AML-193 (cell line): ENCODE results near the gene KCNJ12.
"Not testable (repeated sequence)": the region's sequence is repeated elsewhere in the genome, so short reads cannot be mapped to it uniquely, and the experiment has no call there.

Experiments used
- DNase-seq, 2 experiments: peaks; one replicate each; lab custom pipeline; 2025; lab: John Stamatoyannopoulos, UW

Gene KCNJ12

DNA sequence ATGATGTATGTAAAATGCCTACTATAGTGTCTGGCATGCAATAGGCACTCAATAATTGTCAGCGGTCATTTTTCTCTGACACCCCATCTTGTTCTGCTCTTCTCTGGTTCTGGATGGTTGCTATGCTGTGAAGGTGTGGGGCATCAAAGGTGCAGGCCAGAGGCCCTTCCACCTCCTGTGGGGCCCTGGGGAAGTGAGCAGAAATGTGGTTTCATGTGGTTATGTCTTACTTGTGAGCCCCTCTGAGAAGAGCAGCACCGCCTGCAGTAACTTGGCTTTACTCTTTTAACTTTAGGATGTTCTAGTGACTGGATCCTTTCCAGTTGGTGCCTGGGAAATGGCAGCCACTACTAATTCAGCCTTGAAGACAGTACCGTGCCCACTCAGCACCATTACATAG is 32.1 kb downstream of the KCNJ12 start:
- not testable (repeated sequence) for DNase-seq

DNA sequence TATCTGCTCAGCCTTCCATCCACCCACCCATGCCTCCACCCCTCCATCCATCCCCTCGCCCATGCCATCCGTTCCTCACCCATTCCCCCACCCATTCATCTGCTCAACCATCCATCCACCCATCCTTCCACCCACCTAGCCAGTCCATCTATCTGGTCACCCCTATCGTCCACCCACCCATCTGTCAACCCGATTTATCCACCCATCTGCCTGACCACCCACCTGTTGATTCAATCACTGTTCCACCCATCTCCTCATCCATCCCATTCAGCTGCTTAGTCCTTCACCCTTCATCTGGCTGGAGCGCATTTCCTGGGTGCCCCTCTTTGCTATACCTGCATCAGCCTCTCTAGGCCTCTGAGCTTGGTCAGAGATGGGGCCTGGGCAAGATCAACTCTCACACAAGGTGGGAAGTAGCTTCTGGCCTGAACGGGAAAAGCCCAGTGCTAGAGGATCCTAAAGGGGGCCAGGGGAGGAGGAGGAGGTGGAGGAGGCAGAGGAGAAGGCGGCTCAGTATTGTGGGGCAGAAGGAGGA is 32.7 kb downstream of the KCNJ12 start:
- DNase-seq = not testable (repeated sequence)

- DNase-seq = not testable (repeated sequence)
Measured at GRCh38 chr17:21409388-21409787, 33.2 kb downstream of the KCNJ12 start.

DNA sequence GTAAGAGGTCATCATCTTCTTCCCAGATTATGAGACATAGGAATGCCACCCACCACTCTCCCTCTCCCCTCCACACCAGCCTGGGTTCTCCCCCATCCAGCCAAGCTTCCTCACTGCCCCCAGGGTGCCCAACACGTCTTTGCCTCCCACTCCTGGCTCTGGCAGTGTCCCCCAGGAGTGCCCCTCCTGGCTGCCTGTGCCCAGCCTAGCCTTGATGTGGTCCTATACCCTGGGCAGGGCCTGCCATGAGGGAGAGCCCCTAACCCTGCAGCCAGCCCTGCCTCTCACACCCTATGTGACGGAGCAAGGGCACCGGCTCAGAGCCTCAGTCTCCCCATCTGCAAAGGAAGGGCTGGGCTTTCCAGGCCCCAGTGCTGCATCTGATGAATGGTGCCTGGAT is 33.8 kb downstream of the KCNJ12 start:
- not testable (repeated sequence) for DNase-seq

DNA sequence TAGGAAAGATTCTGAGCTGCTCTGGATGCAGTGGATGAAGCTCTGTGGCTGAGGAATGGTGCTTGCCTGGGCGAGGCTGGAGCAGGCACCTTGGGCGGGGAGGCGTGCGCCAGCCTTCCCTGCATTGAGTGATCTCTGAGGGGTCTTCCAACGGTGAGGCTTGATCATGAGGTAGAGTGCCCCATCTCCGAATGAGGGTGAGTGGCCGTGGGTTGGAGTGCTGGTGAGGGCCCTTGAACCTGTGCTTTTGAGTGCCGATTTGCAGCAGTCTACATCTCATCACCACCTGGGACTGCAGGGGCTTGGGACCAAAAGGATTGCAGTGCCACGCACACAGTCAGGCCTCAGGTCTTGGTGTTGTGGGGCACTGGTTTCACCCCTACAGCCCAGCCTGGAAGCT is 34.2 kb downstream of the KCNJ12 start:
- DNase-seq = not testable (repeated sequence)

DNA sequence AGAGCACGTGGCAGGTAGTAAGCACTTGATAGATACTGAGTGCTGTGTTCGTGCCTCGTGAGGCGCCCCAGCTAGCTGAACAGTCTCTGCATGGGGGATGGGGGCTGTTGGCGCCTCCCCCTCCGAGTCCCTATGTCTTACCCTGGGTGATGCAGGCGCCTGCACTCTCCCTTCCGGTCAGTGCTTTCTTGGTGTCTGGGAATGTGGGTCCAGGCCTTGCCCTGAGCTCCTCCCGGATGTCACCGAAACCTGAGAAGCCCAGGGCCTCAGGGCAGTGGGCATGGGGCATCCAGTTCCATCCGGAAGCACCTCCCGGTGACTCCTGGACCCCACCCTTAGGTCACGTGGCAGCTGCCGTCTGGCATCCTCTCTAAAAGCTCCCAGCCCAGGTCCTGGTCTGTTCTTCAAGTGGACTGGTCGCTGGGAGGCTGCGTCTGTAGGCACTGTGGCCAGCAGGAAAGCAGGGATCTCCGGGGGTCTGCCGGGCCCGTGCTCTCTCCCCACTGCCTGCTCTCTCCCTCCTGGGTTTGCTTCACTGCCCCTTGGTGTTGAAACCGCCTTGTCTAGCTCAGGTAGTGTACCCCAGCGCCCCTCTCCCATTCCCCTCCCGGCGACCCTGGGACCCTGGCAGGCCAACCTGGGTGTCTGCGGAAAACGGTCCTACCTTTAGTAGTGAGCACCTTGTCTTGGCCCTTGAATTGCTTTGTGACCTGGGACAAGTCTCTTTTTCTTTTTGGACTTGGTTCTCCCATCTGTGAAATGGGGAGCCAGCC is 34.9 kb downstream of the KCNJ12 start:
- not testable (repeated sequence) for DNase-seq

GRCh38 chr17:21411679-21412205 is 35.6 kb downstream of the KCNJ12 start:
- not testable (repeated sequence) for DNase-seq

DNA sequence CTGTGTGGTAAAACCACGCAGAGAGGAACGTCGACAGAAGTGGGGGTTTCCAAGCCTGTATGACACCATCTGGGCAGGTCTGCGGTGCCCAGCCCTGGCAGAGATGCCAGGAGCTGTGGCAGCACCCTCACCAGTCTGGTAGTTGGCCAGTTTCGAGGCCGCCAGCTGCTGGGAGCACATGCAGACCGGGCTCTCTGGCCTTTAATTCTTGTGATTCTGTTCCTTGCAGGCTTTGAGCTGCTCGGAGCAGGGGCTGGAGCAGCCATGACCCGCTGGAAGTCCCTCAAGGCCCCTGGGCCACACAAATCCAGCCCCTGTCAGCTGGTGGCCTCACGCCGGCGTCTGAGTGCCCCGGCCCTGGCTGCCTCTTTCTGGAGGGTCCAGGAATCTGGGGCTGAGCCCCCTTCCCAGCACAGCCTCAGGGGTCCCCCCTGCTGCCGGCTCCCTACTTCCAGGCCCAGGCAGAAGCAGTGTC is 36.1 kb downstream of the KCNJ12 start:
- DNase-seq = not testable (repeated sequence)

DNA sequence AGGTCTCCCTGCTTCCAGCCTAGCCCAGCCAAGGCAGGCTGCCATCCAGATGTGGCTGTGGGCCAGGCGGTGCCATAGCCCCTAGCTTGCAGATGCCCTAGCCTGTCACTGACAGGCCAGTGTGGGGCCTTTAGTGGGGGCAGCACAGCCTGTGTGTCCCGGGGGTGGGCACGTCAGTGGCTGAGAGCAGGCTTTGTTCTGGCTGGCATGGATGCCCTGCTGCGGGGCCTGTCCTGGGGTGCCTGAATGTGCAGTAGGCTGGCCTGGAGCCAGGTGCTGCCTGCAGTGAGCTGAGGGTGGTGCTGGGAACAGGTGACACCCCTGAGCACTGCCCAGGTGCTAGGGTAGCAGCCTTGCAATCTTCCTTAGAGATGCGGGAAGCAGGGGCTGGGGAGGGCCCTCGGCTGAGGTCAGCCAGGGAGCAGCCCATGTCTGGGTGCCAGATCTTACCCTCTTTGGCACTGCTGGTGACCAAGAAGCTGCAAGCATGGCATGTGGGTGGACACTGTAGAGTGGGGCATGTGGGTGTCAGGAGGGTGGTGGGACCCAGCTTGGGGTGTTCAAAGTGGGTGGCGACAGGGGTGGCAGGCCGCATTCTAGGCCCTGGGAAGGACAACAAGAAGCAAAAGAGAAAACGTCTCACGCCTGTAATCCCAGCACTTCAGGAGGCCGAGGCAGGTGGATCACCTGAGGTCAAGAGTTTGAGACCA is 37.6 kb downstream of the KCNJ12 start:
- not testable (repeated sequence) for DNase-seq

DNA sequence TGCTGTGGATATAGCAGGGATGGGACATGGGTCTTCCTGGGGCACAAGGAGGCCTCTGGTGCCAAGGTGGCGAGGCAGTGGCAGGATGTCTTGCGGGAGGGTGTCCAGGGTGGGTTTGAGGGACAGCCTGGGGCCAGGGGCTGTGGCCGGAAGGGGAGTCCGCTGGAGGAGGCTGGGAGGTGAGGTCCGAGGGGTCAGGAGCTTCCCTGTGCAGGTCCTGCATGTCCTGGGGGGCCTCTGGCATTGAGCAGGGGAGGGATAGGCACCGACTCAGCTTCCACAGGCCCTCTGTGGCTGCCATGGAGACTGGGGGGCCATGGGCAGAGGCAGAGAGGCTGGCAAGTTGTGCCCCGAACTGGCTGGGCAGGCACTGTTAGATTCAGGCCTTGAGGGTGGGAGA is 38.5 kb downstream of the KCNJ12 start:
- DNase-seq = not testable (repeated sequence)

DNA sequence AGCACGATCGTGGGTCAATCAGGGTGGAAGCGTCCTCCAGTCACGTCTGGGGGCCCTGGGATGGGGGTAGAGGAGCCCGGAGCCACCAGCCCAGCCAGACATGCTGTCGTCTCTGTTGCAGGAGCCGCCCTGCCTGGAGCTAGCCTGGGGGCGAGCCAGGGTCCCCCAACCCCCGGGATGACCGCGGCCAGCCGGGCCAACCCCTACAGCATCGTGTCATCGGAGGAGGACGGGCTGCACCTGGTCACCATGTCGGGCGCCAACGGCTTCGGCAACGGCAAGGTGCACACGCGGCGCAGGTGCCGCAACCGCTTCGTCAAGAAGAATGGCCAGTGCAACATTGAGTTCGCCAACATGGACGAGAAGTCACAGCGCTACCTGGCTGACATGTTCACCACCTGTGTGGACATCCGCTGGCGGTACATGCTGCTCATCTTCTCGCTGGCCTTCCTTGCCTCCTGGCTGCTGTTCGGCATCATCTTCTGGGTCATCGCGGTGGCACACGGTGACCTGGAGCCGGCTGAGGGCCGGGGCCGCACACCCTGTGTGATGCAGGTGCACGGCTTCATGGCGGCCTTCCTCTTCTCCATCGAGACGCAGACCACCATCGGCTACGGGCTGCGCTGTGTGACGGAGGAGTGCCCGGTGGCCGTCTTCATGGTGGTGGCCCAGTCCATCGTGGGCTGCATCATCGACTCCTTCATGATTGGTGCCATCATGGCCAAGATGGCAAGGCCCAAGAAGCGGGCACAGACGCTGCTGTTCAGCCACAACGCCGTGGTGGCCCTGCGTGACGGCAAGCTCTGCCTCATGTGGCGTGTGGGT is 39.2 kb downstream of the KCNJ12 start:
- not testable (repeated sequence) for DNase-seq

GRCh38 chr17:21416471-21416981 is 40.4 kb downstream of the KCNJ12 start:
- not testable (repeated sequence) for DNase-seq

DNA sequence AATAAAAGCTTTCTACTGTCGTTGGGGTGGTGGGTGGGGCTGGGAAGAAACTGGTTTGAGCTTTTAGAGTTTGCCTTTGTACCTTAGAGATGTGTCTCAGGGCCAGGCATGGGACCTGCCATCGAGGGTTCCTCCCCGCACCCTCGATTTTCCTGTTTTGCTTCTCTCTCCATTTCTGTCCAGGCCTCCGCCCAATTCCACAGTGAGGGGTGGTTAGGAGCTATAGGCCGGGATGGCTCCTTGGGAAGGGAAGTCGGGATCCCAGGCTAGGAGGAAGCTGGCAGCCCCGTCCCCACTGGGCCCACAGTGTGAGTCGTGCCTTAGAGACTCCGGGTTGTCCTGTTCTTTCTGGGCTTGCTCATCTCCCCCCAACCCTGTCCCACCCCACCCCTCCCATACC is 41.2 kb downstream of the KCNJ12 start:
- not testable (repeated sequence) for DNase-seq

- DNase-seq = no peak
Measured at GRCh38 chr17:21417921-21418320, 41.8 kb downstream of the KCNJ12 start.

DNA sequence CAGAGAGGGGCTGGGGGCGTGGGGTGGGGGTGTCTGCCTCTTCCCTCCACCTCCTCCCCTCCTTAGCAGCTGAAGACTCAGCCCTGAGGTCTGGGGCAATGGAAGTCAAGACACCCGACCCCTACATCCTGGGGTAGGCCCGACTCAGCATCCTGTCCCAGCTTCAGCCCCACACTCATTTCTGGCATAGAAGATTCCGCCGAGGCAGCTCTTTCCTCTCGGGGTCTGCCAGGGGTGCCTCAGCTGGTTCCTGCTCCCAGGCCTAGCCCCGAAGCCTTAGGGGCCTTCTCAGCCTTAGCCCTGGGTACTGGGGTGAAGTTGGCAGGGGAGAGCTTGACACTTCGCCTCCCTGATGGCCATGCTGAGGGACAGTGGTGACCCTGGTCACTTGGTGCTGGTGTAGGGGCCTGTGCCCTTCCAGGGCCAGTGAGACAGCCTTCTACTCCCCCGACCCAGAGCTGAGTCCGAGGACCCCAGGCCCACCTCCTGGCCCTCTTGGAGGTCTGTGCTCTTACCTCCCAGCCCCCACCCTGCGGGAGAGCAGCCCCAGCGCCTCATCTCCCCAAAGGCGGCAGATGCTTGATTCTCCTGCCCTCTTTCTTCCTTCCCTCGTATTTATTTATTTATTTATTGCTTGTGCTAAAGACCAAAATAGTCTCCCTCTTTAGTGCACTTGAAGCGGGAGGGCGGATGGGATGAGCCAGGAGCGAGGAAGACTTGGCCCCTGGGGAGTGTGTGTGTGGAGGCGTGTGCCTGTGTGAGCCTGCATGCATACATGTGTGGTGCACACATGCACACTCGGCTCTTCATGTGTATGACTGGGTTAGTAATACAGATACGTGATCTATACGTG is 42.5 kb downstream of the KCNJ12 start:
- DNase-seq = no peak

GRCh38 chr17:21419299-21420239 is 43.4 kb downstream of the KCNJ12 start:
- DNase-seq = no peak

DNA sequence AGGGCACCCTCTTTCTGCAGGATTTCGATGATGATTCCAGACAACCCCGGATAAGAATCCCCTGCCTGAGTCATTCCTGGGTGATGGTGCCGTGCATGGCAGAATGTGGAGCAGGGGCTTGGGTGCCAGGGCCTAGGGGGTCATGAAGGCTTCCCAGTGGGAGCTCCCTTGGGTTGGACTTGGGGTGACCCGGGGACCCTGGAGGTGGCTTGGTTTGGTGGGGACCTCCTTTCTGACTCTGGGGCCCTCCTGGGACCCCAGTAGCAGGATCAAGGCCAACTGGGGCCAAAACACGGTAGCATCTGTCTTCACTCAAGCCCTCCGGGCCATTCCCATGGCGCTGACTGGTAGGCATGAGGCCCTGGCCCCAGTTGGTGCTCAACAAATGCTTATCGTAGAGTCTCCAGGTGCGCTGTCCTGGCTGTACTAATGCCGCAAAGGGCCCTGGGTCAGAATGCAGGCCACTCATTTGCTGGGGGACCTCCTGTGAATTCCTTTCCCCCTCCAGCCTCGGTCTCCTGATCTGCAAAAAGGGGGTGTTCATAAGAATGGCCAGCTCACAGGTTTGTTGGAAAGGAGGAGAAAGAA is 44.4 kb downstream of the KCNJ12 start:
- DNase-seq = not testable (repeated sequence)

DNA sequence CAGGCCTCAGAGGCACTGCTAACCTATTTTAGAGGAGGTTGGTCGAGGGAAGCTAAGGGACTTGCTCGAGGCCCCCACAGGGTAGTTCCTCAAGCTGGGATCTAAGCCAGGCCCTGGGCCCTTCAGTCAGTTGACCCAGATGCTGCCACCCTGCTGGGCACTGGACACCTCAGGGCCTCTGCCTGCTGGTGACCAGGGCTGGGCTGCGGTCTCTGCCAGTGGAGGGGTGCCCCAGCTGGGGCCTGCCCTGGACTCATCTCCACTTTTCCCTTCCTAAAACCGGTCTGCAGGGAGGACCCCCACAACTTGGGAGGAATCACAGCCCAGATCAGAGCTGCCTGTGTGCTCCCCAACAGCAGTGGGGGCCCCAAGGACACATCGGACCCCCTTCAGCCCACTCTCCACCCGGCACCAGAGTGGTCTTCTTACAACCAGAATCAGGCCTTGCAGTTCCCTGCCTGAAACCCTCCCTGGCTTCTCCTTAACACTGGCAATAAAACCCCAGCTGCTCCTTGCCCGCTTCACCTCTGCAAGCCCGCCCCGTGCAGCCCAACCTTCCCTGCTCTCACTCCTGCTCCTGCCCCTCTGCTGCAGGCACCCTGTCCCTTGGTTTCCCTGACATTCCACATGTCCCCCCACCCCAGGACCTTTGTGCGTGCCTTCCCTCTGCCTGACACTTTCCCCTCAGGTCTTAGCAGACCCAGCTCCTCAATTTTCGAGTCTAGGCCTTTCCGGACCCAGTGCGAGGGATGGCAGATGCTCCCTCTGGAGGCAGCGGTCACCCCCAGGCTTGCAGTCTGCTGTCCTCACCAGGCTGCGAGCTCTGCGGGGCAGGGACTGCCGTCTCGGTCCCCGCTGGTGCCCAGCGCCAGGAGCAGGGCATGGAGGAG is 45.5 kb downstream of the KCNJ12 start:
- DNase-seq = not testable (repeated sequence)
